GM13976 (cell line): ENCODE data around the gene RHBDF2.

ENCODE experiments used
- DNase-seq: peaks from one replicate; pipeline ENCODE4 v3.0.0; 2012; ENCODE audit warnings: low spot score
- in situ Hi-C: fragments of 300-500 bp; cut with MboI; formaldehyde crosslinking; loops from one replicate; pipeline ENCODE4 v1.12.0; 2022; ENCODE audit warnings: low sequenced_read_pairs, mixed read lengths, inconsistent platforms; ENCODE audit not compliant: unreplicated experiment
- TF ChIP-seq, protein P1 (sequence below): IDR thresholded peaks from 2 replicates; pipeline ENCODE4 v1.5.1; 2012; ENCODE audit warnings: borderline replicate concordance, mild to moderate bottlenecking; ENCODE audit not compliant: insufficient read depth; ENCODE audit errors: extremely low read depth, missing control alignments, control extremely low read depth

Gene RHBDF2

DNA sequence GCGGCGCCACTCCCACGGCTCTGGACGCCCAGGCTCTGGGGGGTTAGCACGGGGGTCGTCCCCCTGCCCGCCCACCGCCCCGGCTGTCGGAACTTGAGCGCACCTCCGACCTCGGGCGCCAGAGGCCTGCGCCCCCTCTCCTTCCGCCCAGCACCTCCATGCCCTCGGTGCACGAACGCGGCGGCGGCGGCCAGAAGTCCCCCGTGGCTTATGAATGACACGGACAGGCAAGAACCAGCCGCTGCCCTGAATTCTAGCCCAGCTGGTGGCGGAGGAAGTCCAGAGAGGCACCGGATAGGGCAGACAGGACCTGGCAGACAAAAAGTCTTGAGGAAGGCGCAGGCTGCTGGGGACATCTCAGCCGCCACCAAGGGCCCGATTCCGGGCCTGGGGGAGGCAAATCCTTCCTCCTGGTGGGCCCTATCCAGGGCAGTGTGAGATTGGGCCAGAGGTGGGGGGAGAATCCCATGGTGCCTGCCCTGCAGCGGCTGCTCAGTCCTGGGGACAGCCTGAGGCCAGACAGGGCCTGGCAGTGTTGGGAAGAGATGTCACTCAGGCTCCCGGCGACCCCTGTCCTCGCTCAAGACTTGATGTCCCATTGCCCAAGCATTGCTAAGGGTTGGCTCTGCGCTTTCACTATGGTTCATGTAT, 37.2 kb upstream of the RHBDF2 start:
- DNase-seq, result no peak
- in situ Hi-C loops, result no loop called here
- TF ChIP-seq, protein P1, sequence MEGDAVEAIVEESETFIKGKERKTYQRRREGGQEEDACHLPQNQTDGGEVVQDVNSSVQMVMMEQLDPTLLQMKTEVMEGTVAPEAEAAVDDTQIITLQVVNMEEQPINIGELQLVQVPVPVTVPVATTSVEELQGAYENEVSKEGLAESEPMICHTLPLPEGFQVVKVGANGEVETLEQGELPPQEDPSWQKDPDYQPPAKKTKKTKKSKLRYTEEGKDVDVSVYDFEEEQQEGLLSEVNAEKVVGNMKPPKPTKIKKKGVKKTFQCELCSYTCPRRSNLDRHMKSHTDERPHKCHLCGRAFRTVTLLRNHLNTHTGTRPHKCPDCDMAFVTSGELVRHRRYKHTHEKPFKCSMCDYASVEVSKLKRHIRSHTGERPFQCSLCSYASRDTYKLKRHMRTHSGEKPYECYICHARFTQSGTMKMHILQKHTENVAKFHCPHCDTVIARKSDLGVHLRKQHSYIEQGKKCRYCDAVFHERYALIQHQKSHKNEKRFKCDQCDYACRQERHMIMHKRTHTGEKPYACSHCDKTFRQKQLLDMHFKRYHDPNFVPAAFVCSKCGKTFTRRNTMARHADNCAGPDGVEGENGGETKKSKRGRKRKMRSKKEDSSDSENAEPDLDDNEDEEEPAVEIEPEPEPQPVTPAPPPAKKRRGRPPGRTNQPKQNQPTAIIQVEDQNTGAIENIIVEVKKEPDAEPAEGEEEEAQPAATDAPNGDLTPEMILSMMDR, result no peak

GRCh38 chr17:76537578-76538280, 36.5 kb upstream of the RHBDF2 start, which contains the start of gene CYGB:
Gene CYGB (minus strand): TSS chr17:76537709. CDS start chr17:76537542, 167 bp downstream.
- in situ Hi-C loops, result no loop called here
- TF ChIP-seq, protein P1, result no peak
- DNase-seq, result no peak

DNA sequence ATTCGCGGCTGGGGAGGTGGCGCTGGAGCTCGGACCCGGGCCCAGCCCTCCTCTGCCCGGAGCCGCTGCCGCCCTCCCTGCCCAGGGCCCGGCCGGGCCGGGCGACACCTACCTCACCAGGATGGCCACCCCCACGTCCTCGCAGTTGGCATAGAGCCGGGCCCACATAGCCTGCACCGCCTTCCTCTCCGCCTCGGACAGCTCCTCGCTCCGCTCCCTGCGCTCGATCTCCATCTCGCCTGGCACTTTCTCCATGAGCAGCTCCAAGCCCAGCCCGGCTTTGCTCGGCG, 36.0 kb upstream of the RHBDF2 start:
- TF ChIP-seq, protein P1, result no peak
- in situ Hi-C loops, result no loop called here
- DNase-seq, result no peak

GRCh38 chr17:76536511-76537287, 35.5 kb upstream of the RHBDF2 start:
- TF ChIP-seq, protein P1, result no peak
- DNase-seq, result no peak
- in situ Hi-C loops, result no loop called here

GRCh38 chr17:76535788-76536510, 34.7 kb upstream of the RHBDF2 start:
- in situ Hi-C loops, result no loop called here
- TF ChIP-seq, protein P1, result no peak
- DNase-seq, result no peak
